HG02610 (cell line): ENCODE data around the gene MLPH.

ENCODE experiments used
- ATAC-seq: cut with Tn5 transposase; IDR thresholded peaks from one replicate; pipeline ENCODE4 v1.9.1; 2021; ENCODE audit warnings: mild to moderate bottlenecking, moderate library complexity; ENCODE audit not compliant: unreplicated experiment

Gene MLPH

DNA sequence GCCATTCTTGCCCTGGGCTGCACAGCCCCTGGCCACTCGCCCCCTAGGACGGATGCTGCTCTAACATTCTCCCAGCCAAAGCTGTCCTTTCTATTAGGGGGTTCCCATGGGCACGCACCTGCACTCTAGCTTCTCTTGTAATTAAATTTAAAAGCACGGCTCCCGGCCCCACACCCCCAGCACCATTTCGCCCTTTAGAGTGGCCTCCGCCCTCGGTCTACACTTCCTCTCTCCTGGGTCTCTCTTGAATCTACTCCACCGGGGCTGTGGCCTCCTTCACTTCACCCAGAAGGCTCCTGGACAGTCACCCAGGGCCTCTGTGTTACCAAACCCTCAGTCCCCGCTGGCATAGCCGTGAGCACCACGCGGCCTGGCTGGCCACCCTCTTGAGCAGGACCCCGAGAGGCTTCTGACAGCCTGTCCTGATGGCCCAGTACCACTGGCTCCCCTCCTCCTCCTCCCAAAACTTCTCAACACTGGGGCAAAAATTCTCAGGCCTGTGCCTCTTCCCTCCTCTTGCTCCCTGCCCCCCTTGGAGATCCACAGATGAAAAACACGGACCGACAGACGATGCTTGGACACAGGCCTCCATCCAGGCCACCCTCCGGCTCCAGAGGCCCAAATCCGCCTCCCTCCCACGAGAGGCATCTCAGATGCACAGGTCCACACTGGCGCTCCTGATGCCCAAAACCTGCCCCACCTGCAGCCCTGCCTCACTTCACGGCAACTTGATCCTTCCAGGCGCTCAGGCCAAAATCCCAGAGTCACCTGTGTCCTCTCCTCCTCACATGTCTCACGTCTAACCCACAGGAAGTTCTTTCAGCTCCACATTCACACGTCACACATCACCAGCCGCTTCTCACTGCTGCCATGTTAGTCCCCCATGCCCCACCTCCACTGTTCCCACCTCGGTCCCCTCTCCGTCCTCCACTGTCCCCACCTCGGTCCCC, 110.4 kb downstream of the MLPH start:
- no peak for ATAC-seq

DNA sequence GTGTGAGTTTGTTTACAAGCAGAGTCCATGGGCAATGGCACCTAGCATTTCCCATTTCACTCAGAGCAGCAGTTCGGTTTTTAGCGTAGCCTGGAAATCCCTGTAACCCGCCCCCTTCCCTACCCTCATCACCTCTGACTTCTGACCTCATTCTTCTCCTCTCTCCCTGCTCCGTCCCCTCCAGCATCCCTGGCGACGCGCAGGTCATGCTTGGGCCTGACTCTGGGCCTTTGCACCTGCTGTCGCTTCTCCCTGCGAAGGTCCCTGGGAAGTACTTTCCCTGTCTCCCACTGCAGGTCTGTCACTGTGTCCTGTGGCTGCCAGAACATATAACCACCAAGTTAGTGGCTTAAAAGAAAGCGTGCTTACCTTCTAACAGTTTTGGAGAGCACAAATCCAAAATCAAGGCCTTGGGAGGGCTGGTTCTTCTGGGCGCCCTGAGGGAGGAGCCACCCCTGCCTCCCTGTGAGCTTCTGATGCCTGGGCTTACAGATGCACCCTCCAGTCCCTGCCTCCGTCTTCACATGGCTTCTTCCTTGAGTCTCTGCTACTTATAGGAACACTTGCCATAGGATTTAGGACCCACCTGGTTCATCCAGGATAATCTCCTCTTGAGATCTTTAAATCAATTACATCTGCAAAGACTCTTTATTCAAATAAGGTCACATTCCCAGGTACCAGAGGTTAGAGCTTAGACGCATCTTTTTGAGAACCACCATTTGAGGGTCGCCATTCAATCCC, 111.6 kb downstream of the MLPH start:
- ATAC-seq = no peak

DNA sequence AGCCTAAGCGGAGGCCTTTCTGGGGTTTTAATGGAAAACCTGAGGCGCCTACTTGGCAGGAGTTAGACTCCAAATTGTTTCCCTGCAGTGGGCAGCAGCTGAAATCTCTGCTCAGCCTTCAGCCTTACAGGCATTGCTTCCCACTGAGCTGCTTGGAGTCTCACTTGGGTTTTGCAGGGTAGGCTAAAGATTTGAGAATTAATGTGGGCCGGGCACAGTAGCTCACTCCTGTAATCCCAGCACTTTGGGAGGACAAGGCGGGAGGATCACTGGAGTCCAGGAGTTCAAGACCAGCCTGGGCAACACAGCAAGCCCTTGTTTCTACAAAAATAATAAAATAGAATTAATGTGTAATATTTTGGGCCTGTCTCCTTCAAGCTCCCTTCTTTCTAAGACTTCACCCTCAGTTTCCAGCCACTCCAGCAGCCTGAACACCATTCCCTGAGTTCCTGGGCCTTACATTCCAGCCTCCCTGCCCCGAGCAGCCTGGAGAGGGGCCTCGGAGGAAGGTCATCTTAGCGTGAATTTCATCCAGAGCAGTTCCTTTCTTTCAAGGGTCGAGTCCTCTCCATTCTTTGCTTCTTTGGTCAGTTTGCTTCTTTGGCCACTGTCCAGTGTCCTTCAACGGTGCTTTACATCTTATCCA, 112.5 kb downstream of the MLPH start:
- ATAC-seq = no peak

DNA sequence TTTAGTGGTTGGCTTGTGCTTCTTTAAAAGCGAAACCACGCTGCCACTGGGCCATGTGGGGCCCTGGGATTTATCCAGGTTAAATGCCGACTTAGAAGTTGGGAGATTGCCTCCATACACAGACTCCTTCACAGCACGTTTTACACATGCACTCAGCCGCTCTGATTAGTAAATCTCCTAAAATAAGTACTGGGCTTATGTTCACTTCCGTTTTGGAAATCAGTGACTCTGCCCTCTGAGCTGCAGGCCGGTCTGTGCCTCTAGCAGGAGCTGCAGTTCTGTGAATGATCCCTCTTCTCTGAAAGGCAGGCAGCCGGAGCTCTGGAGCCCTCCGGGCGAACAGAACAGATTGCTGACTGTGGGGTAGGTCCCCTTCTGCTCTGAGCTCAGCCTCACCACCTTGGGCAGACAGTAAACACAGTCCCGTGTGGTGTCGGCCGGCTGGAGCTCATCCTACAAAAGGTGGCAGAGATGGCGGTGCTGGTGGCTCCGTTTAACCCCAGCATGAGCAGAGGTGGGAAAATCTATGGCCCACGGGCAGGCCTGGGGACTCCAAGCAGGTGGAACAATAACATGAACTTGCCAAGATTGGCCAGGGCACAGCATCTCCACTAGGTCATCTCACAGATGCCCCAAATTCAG, 113.3 kb downstream of the MLPH start:
- no peak for ATAC-seq

DNA sequence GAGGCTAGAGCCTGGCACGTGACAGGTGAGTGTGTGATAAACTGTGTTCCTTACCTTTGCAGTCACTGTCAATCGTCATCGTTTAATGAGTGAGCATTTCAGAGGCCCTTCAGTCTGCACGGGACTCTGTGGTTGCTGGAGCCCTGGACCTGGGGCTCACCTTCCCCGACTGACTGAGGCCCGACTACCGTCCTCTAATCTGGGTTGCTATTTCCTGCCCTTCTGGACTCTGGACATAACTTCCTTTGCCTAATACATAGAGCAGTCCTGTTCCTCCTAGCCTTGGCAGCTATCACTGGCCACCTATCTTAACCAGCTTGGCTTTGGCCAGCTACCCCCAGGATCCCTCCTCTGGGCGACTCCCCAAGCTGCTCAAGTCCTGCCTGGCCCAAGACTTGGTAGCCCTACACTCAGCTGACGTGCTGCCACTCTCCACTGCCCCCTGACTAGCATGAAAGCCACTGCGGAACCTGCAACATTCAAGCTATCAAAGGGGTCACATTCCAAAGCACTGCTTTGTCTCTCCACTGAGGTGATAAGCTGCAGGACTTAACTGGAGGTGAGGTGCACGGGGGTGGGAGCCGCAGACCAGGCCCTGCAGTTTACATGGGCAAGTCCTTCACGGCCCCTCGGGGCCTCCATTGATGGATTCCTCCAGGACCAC, 114.5 kb downstream of the MLPH start:
- ATAC-seq = no peak

DNA sequence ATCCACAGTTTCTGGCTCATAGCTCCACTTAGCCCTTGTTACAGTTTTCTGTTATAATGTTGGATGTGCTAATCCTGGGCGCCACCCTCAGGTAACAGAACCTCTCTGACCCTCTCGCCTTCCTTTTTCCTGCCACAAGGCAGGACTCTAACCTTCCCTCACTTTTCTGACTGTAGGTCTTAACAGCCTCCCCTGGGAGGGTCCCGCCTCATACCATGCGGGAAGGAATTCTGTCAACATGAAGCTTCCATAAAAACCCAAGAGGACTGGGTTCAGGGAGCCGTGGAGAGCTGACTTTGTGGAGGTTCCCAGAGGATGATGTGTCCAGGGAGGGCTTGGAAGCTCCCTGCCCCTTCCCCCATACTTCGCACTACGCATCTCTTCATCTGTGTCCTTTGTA, 115.4 kb downstream of the MLPH start:
- ATAC-seq = no peak

DNA sequence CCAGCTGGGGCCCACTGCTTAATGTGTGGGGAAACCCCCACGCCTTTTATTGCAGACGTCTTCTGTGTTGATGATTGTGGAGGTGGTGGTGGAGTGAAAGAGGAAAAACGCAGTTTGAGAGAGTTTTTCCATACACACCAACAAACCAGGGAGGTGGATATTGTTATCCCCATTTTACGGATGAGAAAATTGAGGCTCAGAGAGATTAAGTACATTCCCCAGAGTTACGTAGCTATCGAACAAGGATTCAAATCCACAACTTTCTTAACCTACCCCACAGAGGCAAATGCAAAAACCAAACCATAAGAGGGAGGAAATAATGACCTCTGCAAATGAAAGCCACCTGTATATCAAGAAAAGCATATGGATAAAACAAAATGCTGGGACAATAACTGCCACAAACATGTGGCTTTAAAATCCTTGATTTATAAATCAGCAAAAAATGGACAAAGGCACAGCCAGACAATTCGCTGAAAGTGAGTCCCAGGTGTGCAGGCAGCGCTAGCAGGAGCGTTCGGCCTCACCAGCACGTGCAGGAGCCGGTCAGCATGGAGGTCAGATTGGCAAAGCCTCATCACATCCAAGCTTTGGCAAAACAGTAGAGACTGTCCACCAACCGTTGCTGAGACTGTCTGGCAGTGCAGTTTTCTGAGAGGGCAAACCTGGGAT, 116.1 kb downstream of the MLPH start:
- ATAC-seq = no peak

DNA sequence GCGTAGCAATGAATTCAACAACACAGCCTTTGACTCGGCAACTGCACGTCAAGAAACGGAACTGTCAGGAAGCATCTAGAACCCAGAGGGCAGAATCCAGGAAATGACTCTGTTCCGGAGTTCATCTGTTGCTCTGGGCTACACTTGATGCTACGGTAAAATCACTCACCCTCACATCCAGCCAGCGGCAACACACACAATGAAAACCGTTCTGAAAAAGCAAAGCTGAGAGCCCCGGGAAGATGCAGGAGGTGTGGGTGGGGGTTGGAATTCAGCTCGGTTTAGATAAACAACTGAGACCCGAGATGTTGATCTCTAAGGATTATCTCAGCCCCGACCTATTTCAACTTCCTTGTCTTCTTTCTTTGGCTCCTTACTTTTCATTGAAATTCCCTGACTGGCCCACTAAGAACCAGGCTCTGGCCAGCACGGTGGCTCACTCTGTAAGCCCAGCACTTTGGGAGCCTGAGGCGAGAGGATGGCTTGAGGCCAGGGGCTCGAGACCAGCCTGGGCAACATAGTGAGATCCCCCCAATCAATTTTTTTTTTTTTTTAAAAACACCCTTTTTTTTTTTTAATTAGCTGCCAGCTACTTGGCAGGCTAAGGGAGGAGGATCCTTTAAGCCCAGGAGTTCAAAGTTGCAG, 116.8 kb downstream of the MLPH start:
- ATAC-seq = no peak

DNA sequence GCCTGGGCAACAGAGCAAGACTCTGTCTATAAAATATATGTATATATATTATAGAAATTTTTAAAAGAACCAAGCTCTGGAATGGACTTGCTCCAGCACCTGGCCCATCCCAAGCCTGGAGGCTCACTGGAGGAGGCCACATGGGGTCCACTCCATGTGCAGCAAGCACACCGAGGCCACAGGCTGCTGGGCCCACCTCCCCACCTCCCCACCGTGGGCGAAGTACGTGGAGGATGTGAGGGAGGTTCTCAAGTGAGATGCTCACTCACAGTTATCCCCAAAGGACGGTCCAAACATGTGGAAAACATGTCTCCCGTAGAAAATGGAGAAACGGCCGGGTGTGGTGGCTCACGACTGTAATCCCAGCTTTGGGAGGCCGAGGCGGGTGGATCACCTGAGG, 117.3 kb downstream of the MLPH start:
- no peak for ATAC-seq
